H1 (cell line): ENCODE results near the gene SEMA4C. TPM values are rescaled to one million over a fixed set of nuclear protein-coding genes. Genes with fewer than 3 reads are reported as not detected.

ENCODE experiments used
- CTCF ChIA-PET: fragments of 300-600 bp; sonication (Branson Sonifier 250); formaldehyde crosslinking; loops from one replicate; lab custom pipeline; 2021; ENCODE audit not compliant: partially characterized antibody; lab: Charles Lee
- POLR2A ChIA-PET: fragments of 300-600 bp; sonication (Branson Sonifier 250); formaldehyde crosslinking; loops from one replicate; lab custom pipeline; 2021; ENCODE audit warnings: inconsistent platforms; ENCODE audit not compliant: partially characterized antibody; lab: Charles Lee
- DNase-seq, 2 experiments: peaks; one replicate each; pipeline versions ENCODE4 v3.0.0 to v3.0.0-alpha.2; 2010 to 2022; ENCODE audit warnings: low spot score in 2 of 2, low read depth in 1 of 2, mixed read lengths in 1 of 2
- FAIRE-seq: peaks from 2 replicates; lab custom pipeline; 2011; peaks lifted over from hg19 to GRCh38; lab: Jason Lieb, UNC
- H2AFZ ChIP-seq: 2 replicates; pipeline ENCODE4 v1.8.1; 2012; ENCODE audit warnings: low read length, inconsistent platforms
- H2AK5ac ChIP-seq: 2 replicates; pipeline ENCODE4 v1.6.1; 2013; ENCODE audit warnings: low read depth, low read length
- H2BK120ac ChIP-seq: replicated peaks from 2 replicates; pipeline ENCODE3; 2013; ENCODE audit warnings: low read depth, low read length, inconsistent platforms
- H2BK12ac ChIP-seq: 2 replicates; pipeline ENCODE4 v1.6.1; 2013; ENCODE audit warnings: low read depth, low read length
- H2BK15ac ChIP-seq: 2 replicates; pipeline ENCODE4 v1.6.1; 2013; ENCODE audit warnings: low read length
- H2BK20ac ChIP-seq: 2 replicates; pipeline ENCODE4 v1.6.1; 2013; ENCODE audit warnings: low read length
- H2BK5ac ChIP-seq: 2 replicates; pipeline ENCODE4 v1.6.1; 2013; ENCODE audit warnings: low read depth, low read length
- H3K14ac ChIP-seq: 2 replicates; pipeline ENCODE4 v1.6.1; 2013; ENCODE audit warnings: inconsistent platforms; ENCODE audit not compliant: insufficient read length
- H3K18ac ChIP-seq: 2 replicates; pipeline ENCODE4 v1.6.1; 2013; ENCODE audit warnings: low read length; ENCODE audit errors: extremely low read depth
- H3K23ac ChIP-seq: 2 replicates; pipeline ENCODE4 v1.6.1; 2013; ENCODE audit warnings: inconsistent platforms; ENCODE audit not compliant: insufficient read length
- H3K23me2 ChIP-seq: 2 replicates; pipeline ENCODE4 v1.6.1; 2013; ENCODE audit warnings: low read depth, low read length
- H3K27ac ChIP-seq: 2 replicates; pipeline ENCODE4 v1.6.1; 2011; ENCODE audit warnings: low read depth, low read length, inconsistent platforms
- H3K27me3 ChIP-seq, 4 experiments: replicated peaks in 1 of 4; 1 replicate in 1 of 4; 2 replicates in 3 of 4; pipeline versions ENCODE4 v1.6.1 to v1.8.1; 2011 to 2013; ENCODE audit warnings: low read length in 3 of 4, mild to moderate bottlenecking in 3 of 4, inconsistent platforms in 2 of 4, mixed read lengths in 2 of 4, moderate library complexity in 1 of 4; ENCODE audit not compliant: control insufficient read depth in 3 of 4, insufficient read depth in 3 of 4; ENCODE audit errors: extremely low read depth in 1 of 4
- H3K36me3 ChIP-seq, 4 experiments: 2 replicates each; pipeline versions ENCODE4 v1.6.1 to v1.8.1; 2011 to 2013; ENCODE audit warnings: mild to moderate bottlenecking in 4 of 4, low read length in 3 of 4, moderate library complexity in 2 of 4, control low read depth in 1 of 4, inconsistent platforms in 1 of 4; ENCODE audit not compliant: insufficient read depth in 4 of 4, control insufficient read depth in 2 of 4
- H3K4ac ChIP-seq: replicated peaks from 2 replicates; pipeline ENCODE3; 2013; ENCODE audit warnings: low read length, low read depth, mixed read lengths, inconsistent platforms; ENCODE audit not compliant: insufficient read length
- H3K4me1 ChIP-seq, 4 experiments: replicated peaks in 1 of 4; 1 replicate in 1 of 4; 2 replicates in 3 of 4; pipeline versions ENCODE4 v1.6.1 to v1.8.1; 2011 to 2013; ENCODE audit warnings: low read length in 3 of 4, inconsistent platforms in 2 of 4, mixed read lengths in 1 of 4; ENCODE audit not compliant: insufficient read depth in 4 of 4, control insufficient read depth in 3 of 4
- H3K4me2 ChIP-seq, 2 experiments: 2 replicates each; pipeline versions ENCODE4 v1.6.1 to v1.8.1; 2011 to 2013; ENCODE audit warnings: low read depth in 2 of 2, low read length in 2 of 2, control low read depth in 1 of 2, inconsistent platforms in 1 of 2, mild to moderate bottlenecking in 1 of 2; ENCODE audit not compliant: insufficient read depth in 1 of 2
- H3K4me3 ChIP-seq, 4 experiments: fragments of 200-600, 300-600 bp in 1 of 4; sonication (generic), shearing (Covaris generic), sonication (Bioruptor Twin) in 1 of 4; 2 replicates each; pipeline versions ENCODE4 v1.5.1 to v1.8.1; 2011 to 2016; ENCODE audit warnings: low read length in 4 of 4, low read depth in 3 of 4, control low read depth in 2 of 4, inconsistent platforms in 2 of 4, mild to moderate bottlenecking in 2 of 4, mixed read lengths in 1 of 4, moderate library complexity in 1 of 4; ENCODE audit not compliant: insufficient read depth in 2 of 4; ENCODE audit errors: extremely low read depth in 1 of 4
- H3K56ac ChIP-seq: replicated peaks from 2 replicates; pipeline ENCODE3; 2013; ENCODE audit warnings: low read depth, mild to moderate bottlenecking, mixed read lengths, low read length, inconsistent platforms; ENCODE audit not compliant: insufficient read length
- H3K79me1 ChIP-seq: 2 replicates; pipeline ENCODE4 v1.6.1; 2013; ENCODE audit warnings: low read depth, low read length, control low read depth
- H3K79me2 ChIP-seq, 2 experiments: 2 replicates each; pipeline versions ENCODE4 v1.6.1 to v1.8.1; 2012 to 2013; ENCODE audit warnings: low read length in 2 of 2, mild to moderate bottlenecking in 2 of 2, inconsistent platforms in 1 of 2; ENCODE audit not compliant: insufficient read depth in 2 of 2, control insufficient read depth in 1 of 2
- H3K9ac ChIP-seq, 4 experiments: replicated peaks in 1 of 4; 1 replicate in 1 of 4; 2 replicates in 3 of 4; pipeline versions ENCODE4 v1.6.1 to v1.8.1; 2011 to 2013; ENCODE audit warnings: low read depth in 3 of 4, low read length in 3 of 4, control low read depth in 2 of 4, mild to moderate bottlenecking in 2 of 4, moderate library complexity in 2 of 4, inconsistent platforms in 1 of 4; ENCODE audit errors: extremely low read depth in 1 of 4
- H3K9me3 ChIP-seq, 2 experiments: 2 replicates each; pipeline versions ENCODE4 v1.6.1 to v1.8.1; 2012 to 2013; ENCODE audit warnings: mild to moderate bottlenecking in 2 of 2, moderate library complexity in 2 of 2, control low read depth in 1 of 2, inconsistent platforms in 1 of 2, low read depth in 1 of 2, low read length in 1 of 2, mixed read lengths in 1 of 2; ENCODE audit not compliant: insufficient read depth in 2 of 2
- H4K20me1 ChIP-seq, 2 experiments: replicated peaks in 1 of 2; 2 replicates each; pipeline versions ENCODE3 to v1.8.1; 2011 to 2013; ENCODE audit warnings: inconsistent platforms in 2 of 2, low read length in 2 of 2, mild to moderate bottlenecking in 1 of 2; ENCODE audit not compliant: insufficient read depth in 2 of 2, control insufficient read depth in 1 of 2
- H4K5ac ChIP-seq: 2 replicates; pipeline ENCODE4 v1.6.1; 2013; ENCODE audit warnings: low read length, low read depth, mixed read lengths, inconsistent platforms; ENCODE audit not compliant: insufficient read length
- H4K8ac ChIP-seq: 2 replicates; pipeline ENCODE4 v1.8.0; 2013; ENCODE audit warnings: mild to moderate bottlenecking, moderate library complexity, low read length, inconsistent platforms; ENCODE audit not compliant: insufficient read depth; ENCODE audit errors: extremely low read depth
- H4K91ac ChIP-seq: replicated peaks from 2 replicates; pipeline ENCODE3; 2013; ENCODE audit warnings: low read length, mixed read lengths, inconsistent platforms; ENCODE audit not compliant: insufficient read length
- BACH1 ChIP-seq: IDR thresholded peaks from 2 replicates; pipeline ENCODE4 v1.6.1; 2012; ENCODE audit warnings: low read length, improper control_type of control experiment
- CBX8 ChIP-seq: fragments of 300-800, 300-1000 bp; sonication (generic); IDR thresholded peaks from 2 replicates; pipeline ENCODE4 v1.7.1; 2016; ENCODE audit warnings: low read depth, low read length, borderline replicate concordance
- CHD1 ChIP-seq: IDR thresholded peaks from 2 replicates; pipeline ENCODE4 v1.6.1; 2012; ENCODE audit warnings: low read depth, low read length, improper control_type of control experiment
- EGR1 ChIP-seq: IDR thresholded peaks from 2 replicates; pipeline ENCODE4 v1.6.1; 2011; ENCODE audit warnings: low read depth, low read length, borderline replicate concordance
- FOSL1 ChIP-seq: IDR thresholded peaks from 2 replicates; pipeline ENCODE4 v1.6.1; 2011; ENCODE audit warnings: mild to moderate bottlenecking, low read depth, low read length, moderate library complexity; ENCODE audit not compliant: insufficient read depth
- GTF2F1 ChIP-seq: IDR thresholded peaks from 2 replicates; pipeline ENCODE4 v1.6.1; 2012; ENCODE audit warnings: low read depth, low read length, improper control_type of control experiment, borderline replicate concordance
- KDM5A ChIP-seq: fragments of 200-600 bp; IDR thresholded peaks from 2 replicates; pipeline ENCODE4 v1.7.1; 2012; ENCODE audit warnings: mild to moderate bottlenecking, low read length, inconsistent platforms, mixed read lengths
- PHF8 ChIP-seq: fragments of 200-600 bp; sonication (generic); conservative IDR thresholded peaks from 2 replicates; pipeline ENCODE4 v1.7.1; 2012; ENCODE audit warnings: low read depth, mild to moderate bottlenecking, inconsistent platforms, low read length, moderate library complexity
- POLR2AphosphoS5 ChIP-seq: IDR thresholded peaks from 2 replicates; pipeline ENCODE4 v1.6.1; 2011; ENCODE audit warnings: low read depth, low read length
- TAF7 ChIP-seq: optimal IDR thresholded peaks from 2 replicates; pipeline ENCODE3; 2011; ENCODE audit warnings: low read depth, mild to moderate bottlenecking, inconsistent platforms, low read length, moderate library complexity, borderline replicate concordance
- WGBS, 2 experiments: shearing (Covaris generic) in 1 of 2; methylation state at CpG; one replicate each; pipeline versions ENCODE4 v1.1.6 to v1.1.7; 2013 to 2015; ENCODE audit warnings: low lambda C conversion rate in 2 of 2, mixed read lengths in 2 of 2, inconsistent platforms in 1 of 2, low coverage in 1 of 2, missing lambda C conversion rate in 1 of 2; ENCODE audit not compliant: insufficient replicate concordance in 2 of 2, insufficient coverage in 1 of 2, insufficient read length in 1 of 2; ENCODE audit errors: extremely low coverage in 1 of 2, missing lambda C conversion rate in 1 of 2; 5-methylcytosine and 5-hydroxymethylcytosine counted together
- polyA plus RNA-seq, 7 experiments: library from polyadenylated mRNA; depleted of rRNA in 3 of 7; stranded (reverse) in 5 of 7; unstranded in 2 of 7; fragments of >200 nt in 5 of 7; fragments of 200-250 nt in 2 of 7; gene quantifications; 1 replicate in 5 of 7; 2 replicates in 1 of 7; 4 replicates in 1 of 7; pipeline versions ENCODE4 v1.2.1 to v1.2.3, GENCODE V29; 2011 to 2013; ENCODE audit warnings: missing spikeins in 2 of 7, mixed read lengths in 2 of 7
- total RNA-seq: library from RNA; stranded (reverse); fragmentation: NEBNext Ultra II Directional; extraction: Animal tissue kit (Norgen Biotek cat#: 25700); gene quantifications from 2 replicates; pipeline ENCODE4 v1.2.1, GENCODE V29; 2021
- TF ChIP-seq, protein P1 (sequence below), 3 experiments: IDR thresholded peaks; 1 replicate in 2 of 3; 2 replicates in 1 of 3; pipeline versions ENCODE4 v1.5.1 to v1.6.1; 2011; ENCODE audit warnings: low read length in 3 of 3, mild to moderate bottlenecking in 3 of 3, inconsistent platforms in 2 of 3, low read depth in 1 of 3, moderate library complexity in 1 of 3; ENCODE audit not compliant: insufficient read depth in 1 of 3; ENCODE audit errors: control extremely low read depth in 1 of 3

Gene SEMA4C
- total and polyA plus RNA-seq, 2 of the 8 experiments (the other 6 are each of a cell fraction or from before 2014, with no cell fraction given) = 47.5 to 67.3 TPM

DNA sequence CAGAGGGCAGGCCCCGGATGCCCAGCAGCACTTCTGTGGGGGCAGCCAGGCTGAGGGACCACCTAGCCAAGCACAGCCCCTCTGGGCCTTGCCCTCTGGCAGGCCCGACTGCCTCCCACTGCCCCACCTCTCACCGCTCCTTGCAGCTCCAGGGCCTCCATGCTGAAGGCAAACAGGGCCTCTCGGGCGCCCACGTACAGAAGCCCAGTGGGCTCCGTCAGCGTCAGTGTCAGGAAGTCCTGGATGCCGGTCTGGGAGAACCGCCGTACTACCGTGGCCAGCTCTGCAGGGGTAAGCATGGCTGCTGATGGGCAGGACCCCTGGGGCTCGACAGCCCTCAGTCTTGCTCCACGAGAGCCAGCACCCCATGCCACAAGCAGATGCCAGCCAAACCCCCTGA is 3.7 kb downstream of the SEMA4C start:
- Histone ChIP-seq H3K27ac (0 out of 2 replicates have a peak overlapping the region, but pooled peaks have one; percentile 38), H3K79me1 (peaks cover 16% of the 10 kb centered on the region), H2BK15ac (no peak overlapping the region), H2AFZ (no peak overlapping the region), H2BK12ac (no peak overlapping the region), H3K9ac (no peak overlapping the region), H2BK120ac (no peak overlapping the region), H3K4me1 (peaks cover 2 to 19% (median 14%) of the 10 kb centered on the region in 4 experiments), H3K56ac (no peak overlapping the region), H4K91ac (no peak overlapping the region), H3K36me3 (peaks cover 33 to 59% (median 49%) of the 10 kb centered on the region in 4 experiments), H2BK20ac (no peak overlapping the region), H3K9me3 (no peaks in the 10 kb centered on the region), H3K4me2 (no peak overlapping the region), H3K27me3 (peaks cover 0 to 3% (median 0%) of the 10 kb centered on the region in 4 experiments; a peak in 2 of 7 replicates), H4K20me1 (peaks cover 9 to 26% of the 10 kb centered on the region in 2 experiments), H3K23ac (no peak overlapping the region), H3K79me2 (peaks cover 4 to 36% of the 10 kb centered on the region in 2 experiments), H3K18ac (no peak overlapping the region), H4K8ac (no peak overlapping the region; the same call in 1 of the 2 replicates), H2BK5ac (no peak overlapping the region), H3K14ac (no peak overlapping the region), H3K4me3 (no peak overlapping the region), H4K5ac (no peak overlapping the region), H2AK5ac (no peak overlapping the region), H3K4ac (no peak overlapping the region), H3K23me2 (peaks cover 14% of the 10 kb centered on the region)
- ChIA-PET POLR2A (interaction anchor here (0.7 to 4.2 kb wide), 3 partner anchors 8 to 93 kb away, joined by 3 to 49 read pairs (median 3); partner anchors contain the start of gene ANKRD39), CTCF (interaction anchor here (1.4 to 6.1 kb wide), 3 partner anchors 50 to 95 kb away, joined by 3 to 47 read pairs (median 4); partner anchors contain the start of gene CNNM3)
- FAIRE-seq (no peak), DNase-seq (no peak)
- 96% methylated on average over 8 of the region's 14 CpGs; no CpG with 5 or more reads in 1 of the 2 experiments for WGBS, 2 experiments
- no peak for TF ChIP-seq PHF8
- TF ChIP-seq BACH1 = no peak
- TF ChIP-seq POLR2AphosphoS5 = no peak; the same call in 1 of the 2 replicates
- TF ChIP-seq KDM5A = no peak
- TF ChIP-seq CHD1 = no peak
- no peak for TF ChIP-seq EGR1
- no peak for TF ChIP-seq GTF2F1
- TF ChIP-seq, protein P1, sequence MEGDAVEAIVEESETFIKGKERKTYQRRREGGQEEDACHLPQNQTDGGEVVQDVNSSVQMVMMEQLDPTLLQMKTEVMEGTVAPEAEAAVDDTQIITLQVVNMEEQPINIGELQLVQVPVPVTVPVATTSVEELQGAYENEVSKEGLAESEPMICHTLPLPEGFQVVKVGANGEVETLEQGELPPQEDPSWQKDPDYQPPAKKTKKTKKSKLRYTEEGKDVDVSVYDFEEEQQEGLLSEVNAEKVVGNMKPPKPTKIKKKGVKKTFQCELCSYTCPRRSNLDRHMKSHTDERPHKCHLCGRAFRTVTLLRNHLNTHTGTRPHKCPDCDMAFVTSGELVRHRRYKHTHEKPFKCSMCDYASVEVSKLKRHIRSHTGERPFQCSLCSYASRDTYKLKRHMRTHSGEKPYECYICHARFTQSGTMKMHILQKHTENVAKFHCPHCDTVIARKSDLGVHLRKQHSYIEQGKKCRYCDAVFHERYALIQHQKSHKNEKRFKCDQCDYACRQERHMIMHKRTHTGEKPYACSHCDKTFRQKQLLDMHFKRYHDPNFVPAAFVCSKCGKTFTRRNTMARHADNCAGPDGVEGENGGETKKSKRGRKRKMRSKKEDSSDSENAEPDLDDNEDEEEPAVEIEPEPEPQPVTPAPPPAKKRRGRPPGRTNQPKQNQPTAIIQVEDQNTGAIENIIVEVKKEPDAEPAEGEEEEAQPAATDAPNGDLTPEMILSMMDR (IDR thresholded peaks at IDR 0.05; ENCODE audit: control extremely low read depth in 1 of 3, insufficient read depth in 1 of 3, low read depth in 1 of 3, low read length in 3 of 3) = no peak
- TF ChIP-seq TAF7 = no peak
- TF ChIP-seq FOSL1 = no peak
- TF ChIP-seq CBX8 = no peak
